ENCODE measurements around the gene SLC26A9. TPM values are rescaled to one million over a fixed set of nuclear protein-coding genes. Genes with fewer than 3 reads are reported as not detected.

SLC26A9 gene
- total RNA-seq, 4 donors from 2014 or later: not detected

GRCh38 chr1:205930799-205931281 lies 12.4 kb downstream of the SLC26A9 start:
- TF ChIP-seq CTCF (IDR thresholded peaks at IDR 0.05; ENCODE audit: low read depth): no peak

DNA sequence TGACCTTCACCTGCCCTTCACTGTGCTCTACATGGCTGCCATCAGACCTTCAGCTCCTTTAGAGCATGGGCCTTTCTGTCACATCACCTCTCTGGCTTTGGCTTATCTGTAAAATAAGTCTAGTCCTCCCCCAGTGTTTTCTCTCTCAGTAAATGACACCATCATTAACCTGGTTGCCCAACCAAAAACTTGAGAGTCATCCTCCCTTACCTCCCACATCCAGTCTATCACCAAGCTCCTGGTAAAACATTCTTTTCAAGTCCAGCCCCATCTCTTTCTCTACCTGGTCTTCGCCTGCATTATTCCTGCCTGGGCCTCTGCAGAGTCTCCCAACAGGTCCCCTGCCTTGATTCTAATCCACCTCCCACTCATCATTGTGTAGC lies 13.1 kb downstream of the SLC26A9 start:
- TF ChIP-seq CTCF (IDR thresholded peaks at IDR 0.05; ENCODE audit: low read depth): no peak

GRCh38 chr1:205929496-205930194 lies 13.6 kb downstream of the SLC26A9 start:
- TF ChIP-seq CTCF (IDR thresholded peaks at IDR 0.05; ENCODE audit: low read depth): no peak

DNA sequence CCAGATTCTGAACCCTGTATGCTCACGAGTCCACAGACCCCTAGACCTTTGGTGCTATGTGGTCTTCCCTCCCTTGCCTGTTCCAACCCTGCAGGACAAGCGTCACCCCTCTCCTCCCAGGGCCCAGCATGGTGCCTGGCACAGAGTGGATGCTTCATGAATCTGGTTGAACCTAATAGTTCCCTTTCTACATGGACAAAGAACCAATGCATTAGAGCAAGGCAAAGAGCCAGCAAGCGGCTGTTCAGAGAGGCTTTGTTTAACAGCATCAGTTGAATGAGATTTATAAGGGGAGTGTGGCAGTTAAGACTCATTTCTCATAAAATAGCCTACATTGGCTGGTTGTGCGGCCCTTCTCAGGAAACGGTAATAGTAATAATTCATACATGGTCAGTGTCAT lies 14.9 kb downstream of the SLC26A9 start:
- TF ChIP-seq CTCF (IDR thresholded peaks at IDR 0.05; ENCODE audit: low read depth): no peak

DNA sequence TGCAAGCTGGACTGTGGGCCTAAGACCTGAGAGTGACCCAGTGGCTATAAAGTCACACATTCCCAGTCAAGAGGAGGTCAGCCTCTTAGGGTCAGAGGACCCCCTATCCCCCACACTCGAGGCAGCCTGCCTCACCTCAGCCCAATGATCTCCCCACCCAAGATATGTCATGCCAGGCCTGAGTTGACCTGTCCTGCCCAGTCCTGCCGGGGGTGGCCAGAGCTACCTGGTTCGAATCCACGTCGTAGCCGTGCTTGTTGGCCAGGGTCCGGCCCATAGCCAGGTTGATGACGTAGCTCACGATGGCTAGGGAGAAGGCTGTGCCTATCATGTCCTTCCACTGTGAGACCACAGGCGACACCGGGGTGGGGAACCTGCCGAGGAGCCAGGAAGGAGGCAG lies 15.6 kb downstream of the SLC26A9 start:
- TF ChIP-seq CTCF (IDR thresholded peaks at IDR 0.05; ENCODE audit: low read depth): no peak

DNA sequence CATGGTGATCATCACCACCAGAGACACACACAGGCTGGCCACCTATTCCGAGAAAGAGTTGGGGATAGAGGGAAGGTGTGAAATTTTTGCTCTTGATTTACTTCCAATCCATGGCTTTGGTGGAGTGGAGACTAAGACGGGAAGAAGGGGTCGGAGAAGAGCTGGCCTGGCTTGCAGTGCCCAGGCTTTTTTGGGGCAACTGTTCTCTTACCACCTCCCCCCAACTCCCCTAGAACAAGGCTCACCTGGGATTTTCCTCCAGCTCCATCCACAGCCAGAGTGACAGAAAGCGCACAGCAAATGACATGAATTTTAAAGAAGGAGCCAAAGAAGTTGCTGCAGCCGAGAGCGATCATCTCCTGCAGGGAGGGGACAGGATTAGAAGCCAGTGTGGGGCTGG lies 16.0 kb downstream of the SLC26A9 start:
- no peak for TF ChIP-seq CTCF (IDR thresholded peaks at IDR 0.05; ENCODE audit: low read depth)

DNA sequence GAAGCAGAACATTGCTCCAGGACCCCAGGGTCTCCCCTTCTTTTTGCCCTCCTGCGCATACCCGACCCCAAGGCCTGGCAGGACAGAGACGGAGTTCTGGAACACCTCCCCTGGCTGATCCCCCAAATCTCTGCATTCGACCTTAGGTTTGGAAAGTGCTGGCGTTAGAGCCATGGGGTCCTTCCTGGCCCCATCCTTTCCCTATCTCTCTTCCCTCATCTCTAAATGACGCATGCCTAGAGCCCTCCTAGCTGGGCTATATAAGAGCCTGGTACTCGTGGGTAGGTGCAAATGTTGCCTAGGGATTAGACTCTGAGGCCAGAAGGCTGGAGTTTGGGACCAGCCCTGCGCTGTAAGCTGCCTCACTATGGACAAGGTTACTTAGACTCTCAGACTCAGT lies 16.6 kb downstream of the SLC26A9 start:
- no peak for TF ChIP-seq CTCF (IDR thresholded peaks at IDR 0.05; ENCODE audit: low read depth)

Data from subcutaneous adipose tissue (tissue), 4 donors.